Measurements from ENCODE around the gene FRMD4B. TPM values are rescaled to one million over a fixed set of nuclear protein-coding genes. Genes with fewer than 3 reads are reported as not detected.

FRMD4B gene
- polyA plus RNA-seq, 1 experiment: 0.09 TPM

DNA sequence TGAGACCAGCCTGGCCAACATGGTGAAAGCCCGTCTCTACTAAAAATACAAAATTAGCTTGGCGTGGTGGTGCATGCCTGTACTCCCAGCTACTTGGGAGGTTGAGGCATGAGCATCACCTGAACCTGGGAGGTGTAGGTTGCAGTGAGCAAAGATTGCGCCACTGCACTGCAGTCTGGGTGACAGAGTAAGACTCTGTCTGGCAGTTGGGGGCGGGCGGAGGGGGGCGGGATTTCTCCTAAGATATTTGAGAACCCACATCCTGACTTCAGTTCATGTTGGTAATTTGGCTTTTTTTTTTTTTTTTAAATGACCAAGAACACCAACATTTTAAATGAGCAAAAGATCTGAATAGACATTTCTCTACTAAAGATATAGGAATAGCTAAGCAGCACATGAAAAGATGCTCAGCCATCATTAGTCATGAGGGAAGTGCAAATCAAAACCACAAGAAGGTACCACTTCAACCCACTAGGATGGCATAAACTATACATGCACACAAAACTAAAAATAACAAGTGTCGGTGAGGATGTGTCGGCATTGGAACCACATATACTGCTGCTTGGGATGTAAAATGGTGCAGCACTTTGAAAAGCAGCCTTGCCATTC, 187.9 kb downstream of the FRMD4B start:
- POLR2A ChIA-PET: no interaction called here
- H3K4me3 ChIP-seq (ENCODE audit: low read depth, low read length): no peak overlapping the region
- CTCF ChIA-PET: no interaction called here
- no peaks in the 10 kb centered on the region for H3K36me3 ChIP-seq (ENCODE audit: control insufficient read depth, insufficient read depth, low read length)
- DNase-seq (ENCODE audit: low read depth): no peak
- TF ChIP-seq, protein P1, sequence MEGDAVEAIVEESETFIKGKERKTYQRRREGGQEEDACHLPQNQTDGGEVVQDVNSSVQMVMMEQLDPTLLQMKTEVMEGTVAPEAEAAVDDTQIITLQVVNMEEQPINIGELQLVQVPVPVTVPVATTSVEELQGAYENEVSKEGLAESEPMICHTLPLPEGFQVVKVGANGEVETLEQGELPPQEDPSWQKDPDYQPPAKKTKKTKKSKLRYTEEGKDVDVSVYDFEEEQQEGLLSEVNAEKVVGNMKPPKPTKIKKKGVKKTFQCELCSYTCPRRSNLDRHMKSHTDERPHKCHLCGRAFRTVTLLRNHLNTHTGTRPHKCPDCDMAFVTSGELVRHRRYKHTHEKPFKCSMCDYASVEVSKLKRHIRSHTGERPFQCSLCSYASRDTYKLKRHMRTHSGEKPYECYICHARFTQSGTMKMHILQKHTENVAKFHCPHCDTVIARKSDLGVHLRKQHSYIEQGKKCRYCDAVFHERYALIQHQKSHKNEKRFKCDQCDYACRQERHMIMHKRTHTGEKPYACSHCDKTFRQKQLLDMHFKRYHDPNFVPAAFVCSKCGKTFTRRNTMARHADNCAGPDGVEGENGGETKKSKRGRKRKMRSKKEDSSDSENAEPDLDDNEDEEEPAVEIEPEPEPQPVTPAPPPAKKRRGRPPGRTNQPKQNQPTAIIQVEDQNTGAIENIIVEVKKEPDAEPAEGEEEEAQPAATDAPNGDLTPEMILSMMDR (IDR thresholded peaks at IDR 0.05; ENCODE audit: insufficient read depth, low read depth, low read length): no peak
- H3K27me3 ChIP-seq (ENCODE audit: control insufficient read depth, insufficient read depth, low read length): no peaks in the 10 kb centered on the region; the same call in 1 of the 2 replicates

DNA sequence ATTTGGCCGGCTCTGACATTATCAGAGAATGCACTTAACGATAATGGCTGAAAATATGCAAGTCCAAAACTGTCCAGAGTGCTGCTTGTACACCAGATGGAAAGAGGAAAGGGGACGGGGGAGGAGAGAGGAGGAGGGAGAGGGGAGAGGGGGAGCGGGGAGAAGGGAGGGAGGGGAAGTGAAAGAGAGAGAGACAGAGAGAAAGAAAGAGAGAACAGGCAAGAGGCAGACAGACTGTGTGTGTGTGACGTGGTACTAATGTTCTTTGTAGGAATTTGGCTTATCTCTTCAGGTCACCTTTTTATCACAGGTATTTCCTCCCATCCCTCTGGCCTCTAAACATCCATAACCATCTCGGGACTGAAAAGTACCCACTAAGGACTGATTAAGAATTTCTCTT, 188.4 kb downstream of the FRMD4B start:
- Histone ChIP-seq H3K36me3 (ENCODE audit: control insufficient read depth, insufficient read depth, low read length) (no peaks in the 10 kb centered on the region), H3K27me3 (ENCODE audit: control insufficient read depth, insufficient read depth, low read length) (no peaks in the 10 kb centered on the region; the same call in 1 of the 2 replicates), H3K4me3 (ENCODE audit: low read depth, low read length) (no peak overlapping the region)
- DNase-seq (ENCODE audit: low read depth): no peak
- TF ChIP-seq, protein P1 (IDR thresholded peaks at IDR 0.05; ENCODE audit: insufficient read depth, low read depth, low read length): no peak
- ChIA-PET POLR2A (no interaction called here), CTCF (no interaction called here)

DNA sequence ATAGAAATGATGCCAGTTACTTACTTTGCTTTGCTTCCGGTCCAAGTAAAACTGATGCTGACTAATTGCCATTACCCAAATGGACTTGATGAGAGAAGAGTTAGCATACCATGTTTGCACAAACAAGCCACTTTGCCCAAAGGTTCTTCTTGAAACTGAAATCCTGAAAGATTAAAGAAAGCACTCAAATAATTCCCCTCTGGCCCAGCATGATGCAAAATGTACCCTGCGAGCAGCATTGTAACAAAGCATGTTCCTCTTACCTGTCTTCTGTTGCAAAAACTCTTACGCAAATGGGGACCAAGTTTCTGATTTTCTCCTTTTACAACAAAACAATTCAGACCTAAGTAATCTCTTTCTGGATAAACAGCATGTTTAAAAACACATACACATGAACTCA, 189.0 kb downstream of the FRMD4B start:
- TF ChIP-seq, protein P1 (IDR thresholded peaks at IDR 0.05; ENCODE audit: insufficient read depth, low read depth, low read length): no peak
- Histone ChIP-seq H3K36me3 (ENCODE audit: control insufficient read depth, insufficient read depth, low read length) (no peaks in the 10 kb centered on the region), H3K27me3 (ENCODE audit: control insufficient read depth, insufficient read depth, low read length) (no peaks in the 10 kb centered on the region; the same call in 1 of the 2 replicates), H3K4me3 (ENCODE audit: low read depth, low read length) (no peak overlapping the region)
- CTCF ChIA-PET: interaction anchor here (0.6 kb wide), 1 partner anchor 230 kb away, joined by 3 read pairs; no protein-coding TSS in a partner anchor
- POLR2A ChIA-PET: no interaction called here
- no peak for DNase-seq (ENCODE audit: low read depth)

- ChIA-PET POLR2A (no interaction called here), CTCF (interaction anchor here (0.8 to 1.1 kb wide), 2 partner anchors 12 to 13 kb away, joined by 3 read pairs; no protein-coding TSS in a partner anchor)
- TF ChIP-seq, protein P1 (IDR thresholded peaks at IDR 0.05; ENCODE audit: insufficient read depth, low read depth, low read length): no peak
- Histone ChIP-seq H3K4me3 (ENCODE audit: low read depth, low read length) (no peak overlapping the region), H3K27me3 (ENCODE audit: control insufficient read depth, insufficient read depth, low read length) (no peaks in the 10 kb centered on the region), H3K36me3 (ENCODE audit: control insufficient read depth, insufficient read depth, low read length) (no peaks in the 10 kb centered on the region)
- DNase-seq (ENCODE audit: low read depth): no peak
These were observed 191.3 kb downstream of the FRMD4B start for GRCh38 chr3:69194431-69195165.

DNA sequence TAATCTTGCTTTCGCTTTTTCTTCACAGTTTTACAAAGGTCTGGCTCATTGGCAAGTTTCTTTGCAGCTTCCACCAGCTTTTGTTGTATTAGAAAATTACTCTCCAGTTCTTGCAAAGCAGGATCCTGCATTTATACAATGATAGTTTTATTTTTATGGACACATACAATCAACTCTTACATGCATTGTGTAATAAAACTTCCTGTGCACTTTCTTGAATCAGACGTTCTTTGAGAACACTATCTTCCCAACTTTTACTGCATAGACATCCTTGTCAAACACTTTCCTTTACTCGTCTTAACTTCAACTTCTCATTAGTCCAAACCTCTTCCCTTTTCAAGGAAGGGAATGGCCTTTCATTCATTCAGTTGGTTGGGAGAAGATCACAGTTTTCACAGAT, 192.1 kb downstream of the FRMD4B start:
- ChIA-PET CTCF (interaction anchor here (0.8 to 1.1 kb wide), 2 partner anchors 11 to 13 kb away, joined by 3 read pairs; no protein-coding TSS in a partner anchor), POLR2A (no interaction called here)
- Histone ChIP-seq H3K4me3 (ENCODE audit: low read depth, low read length) (no peak overlapping the region), H3K27me3 (ENCODE audit: control insufficient read depth, insufficient read depth, low read length) (no peaks in the 10 kb centered on the region), H3K36me3 (ENCODE audit: control insufficient read depth, insufficient read depth, low read length) (no peaks in the 10 kb centered on the region)
- DNase-seq (ENCODE audit: low read depth): no peak
- TF ChIP-seq, protein P1 (IDR thresholded peaks at IDR 0.05; ENCODE audit: insufficient read depth, low read depth, low read length): no peak

Measured in BJ (cell line).